ENCODE results near the gene OR2A25.

The OR2A25 gene

DNA sequence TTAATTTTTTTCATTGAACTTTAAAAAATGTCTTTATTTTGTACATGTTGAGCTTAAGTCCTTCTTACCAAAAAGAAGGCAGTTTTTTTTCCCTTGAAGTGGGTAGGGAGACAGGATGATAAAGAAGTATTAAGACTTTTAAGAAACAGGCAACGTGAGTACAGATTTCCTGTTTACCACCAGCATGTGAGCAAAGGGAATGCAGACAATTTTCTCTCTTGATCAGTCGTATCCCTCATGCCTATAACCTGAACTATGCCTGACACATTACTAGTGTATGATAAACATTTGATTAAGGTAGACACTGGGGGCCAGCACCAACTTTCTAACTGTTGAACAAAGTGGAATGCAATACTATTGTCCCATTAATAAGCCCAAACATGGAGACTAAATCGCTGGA lies 31.0 kb downstream of the OR2A25 start:
- Histone ChIP-seq H3K9me3 (ENCODE audit: insufficient read depth, low read depth, low read length) (no peaks in the 10 kb centered on the region), H3K27me3 (ENCODE audit: insufficient read depth, low read length, poor library complexity, severe bottlenecking) (no peaks in the 10 kb centered on the region), H3K9ac (ENCODE audit: low read depth, low read length, poor library complexity, severe bottlenecking) (no peak overlapping the region), H2AFZ (ENCODE audit: low read length) (no peak overlapping the region), H3F3A (ENCODE audit: low read depth) (no peaks in the 10 kb centered on the region), H4K20me1 (ENCODE audit: insufficient read depth, low read length, poor library complexity, severe bottlenecking) (no peaks in the 10 kb centered on the region), H3K4me3 (ENCODE audit: low read length, poor library complexity, severe bottlenecking) (no peak overlapping the region), H3K36me3 (ENCODE audit: insufficient read depth, low read length) (no peaks in the 10 kb centered on the region), H3K4me2 (ENCODE audit: low read depth, low read length, poor library complexity, severe bottlenecking) (no peak overlapping the region), H3K4me1 (ENCODE audit: insufficient read depth, low read length, poor library complexity, severe bottlenecking) (no peaks in the 10 kb centered on the region), H3K79me2 (ENCODE audit: insufficient read depth, low read length) (no peaks in the 10 kb centered on the region), H3K9me2 (replicated peaks; ENCODE audit: low read depth, low read length) (no peaks in the 10 kb centered on the region)
- no peak for TF ChIP-seq EZH2phosphoT487 (IDR thresholded peaks at IDR 0.05; ENCODE audit: borderline replicate concordance)
- TF ChIP-seq, protein P1, sequence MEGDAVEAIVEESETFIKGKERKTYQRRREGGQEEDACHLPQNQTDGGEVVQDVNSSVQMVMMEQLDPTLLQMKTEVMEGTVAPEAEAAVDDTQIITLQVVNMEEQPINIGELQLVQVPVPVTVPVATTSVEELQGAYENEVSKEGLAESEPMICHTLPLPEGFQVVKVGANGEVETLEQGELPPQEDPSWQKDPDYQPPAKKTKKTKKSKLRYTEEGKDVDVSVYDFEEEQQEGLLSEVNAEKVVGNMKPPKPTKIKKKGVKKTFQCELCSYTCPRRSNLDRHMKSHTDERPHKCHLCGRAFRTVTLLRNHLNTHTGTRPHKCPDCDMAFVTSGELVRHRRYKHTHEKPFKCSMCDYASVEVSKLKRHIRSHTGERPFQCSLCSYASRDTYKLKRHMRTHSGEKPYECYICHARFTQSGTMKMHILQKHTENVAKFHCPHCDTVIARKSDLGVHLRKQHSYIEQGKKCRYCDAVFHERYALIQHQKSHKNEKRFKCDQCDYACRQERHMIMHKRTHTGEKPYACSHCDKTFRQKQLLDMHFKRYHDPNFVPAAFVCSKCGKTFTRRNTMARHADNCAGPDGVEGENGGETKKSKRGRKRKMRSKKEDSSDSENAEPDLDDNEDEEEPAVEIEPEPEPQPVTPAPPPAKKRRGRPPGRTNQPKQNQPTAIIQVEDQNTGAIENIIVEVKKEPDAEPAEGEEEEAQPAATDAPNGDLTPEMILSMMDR (conservative IDR thresholded peaks at IDR 0.05; ENCODE audit: low read length), result no peak

DNA sequence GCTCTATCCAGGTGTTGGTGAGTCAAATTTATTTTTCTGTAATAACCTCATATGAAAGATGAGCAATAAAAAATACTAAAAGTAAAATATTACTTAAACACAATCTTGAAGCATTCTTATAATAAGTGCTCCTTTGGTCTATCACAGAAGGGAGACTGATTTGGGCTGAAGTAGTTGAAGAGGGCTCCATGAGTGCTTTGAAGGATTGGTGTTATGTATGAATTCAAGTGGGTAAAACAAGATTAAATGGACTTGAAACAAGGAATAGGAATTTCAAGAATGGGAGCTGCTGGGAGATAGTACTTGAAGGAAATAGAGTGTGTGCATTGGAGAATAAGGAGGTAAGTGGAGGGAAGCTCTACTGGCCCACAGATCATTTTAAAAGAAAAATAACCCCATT lies 32.4 kb downstream of the OR2A25 start:
- TF ChIP-seq, protein P1 (conservative IDR thresholded peaks at IDR 0.05; ENCODE audit: low read length), result no peak
- no peak for TF ChIP-seq EZH2phosphoT487 (IDR thresholded peaks at IDR 0.05; ENCODE audit: borderline replicate concordance)
- Histone ChIP-seq H3K4me3 (ENCODE audit: low read length, poor library complexity, severe bottlenecking) (no peak overlapping the region), H3K36me3 (ENCODE audit: insufficient read depth, low read length) (no peaks in the 10 kb centered on the region)

DNA sequence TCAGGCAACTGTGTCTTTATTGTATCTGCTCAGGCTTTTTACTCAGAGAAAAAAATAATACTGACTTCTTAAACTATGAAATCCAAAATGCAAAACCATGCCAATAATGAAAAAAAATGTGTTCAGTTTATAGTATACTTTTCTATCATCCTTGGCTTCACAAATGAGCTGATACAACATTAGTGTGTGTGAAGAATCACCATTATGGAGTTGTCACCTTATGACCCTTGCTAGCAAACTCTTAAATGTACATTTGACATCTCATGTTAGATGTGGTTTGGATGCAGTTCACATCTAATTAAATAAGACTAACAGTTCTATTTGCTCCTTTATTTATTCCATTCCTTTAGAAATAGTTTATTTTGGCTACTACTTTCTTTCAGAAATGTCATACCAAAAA lies 35.6 kb downstream of the OR2A25 start:
- no peaks in the 10 kb centered on the region for H3K4me1 ChIP-seq (ENCODE audit: insufficient read depth, low read length, poor library complexity, severe bottlenecking)
- H3K4me3 ChIP-seq (ENCODE audit: low read length, poor library complexity, severe bottlenecking), result no peak overlapping the region
- no peak overlapping the region for H3K9ac ChIP-seq (ENCODE audit: low read depth, low read length, poor library complexity, severe bottlenecking)
- H3K36me3 ChIP-seq (ENCODE audit: insufficient read depth, low read length), result no peaks in the 10 kb centered on the region
- H4K20me1 ChIP-seq (ENCODE audit: insufficient read depth, low read length, poor library complexity, severe bottlenecking), result no peaks in the 10 kb centered on the region
- no peaks in the 10 kb centered on the region for H3F3A ChIP-seq (ENCODE audit: low read depth)
- H2AFZ ChIP-seq (ENCODE audit: low read length), result no peak overlapping the region
- no peaks in the 10 kb centered on the region for H3K27me3 ChIP-seq (ENCODE audit: insufficient read depth, low read length, poor library complexity, severe bottlenecking)
- no peaks in the 10 kb centered on the region for H3K9me2 ChIP-seq (replicated peaks; ENCODE audit: low read depth, low read length)
- H3K9me3 ChIP-seq (ENCODE audit: insufficient read depth, low read depth, low read length), result no peaks in the 10 kb centered on the region
- no peak for TF ChIP-seq EZH2phosphoT487 (IDR thresholded peaks at IDR 0.05; ENCODE audit: borderline replicate concordance)
- TF ChIP-seq, protein P1 (conservative IDR thresholded peaks at IDR 0.05; ENCODE audit: low read length), result no peak
- no peak overlapping the region for H3K4me2 ChIP-seq (ENCODE audit: low read depth, low read length, poor library complexity, severe bottlenecking)
- H3K79me2 ChIP-seq (ENCODE audit: insufficient read depth, low read length), result no peaks in the 10 kb centered on the region

More for the DNA sequence above, 32.4 kb downstream of the OR2A25 start:
- H3K9me2 ChIP-seq (replicated peaks; ENCODE audit: low read depth, low read length), result no peaks in the 10 kb centered on the region
- no peaks in the 10 kb centered on the region for H4K20me1 ChIP-seq (ENCODE audit: insufficient read depth, low read length, poor library complexity, severe bottlenecking)
- no peaks in the 10 kb centered on the region for H3K4me1 ChIP-seq (ENCODE audit: insufficient read depth, low read length, poor library complexity, severe bottlenecking)
- H3K9me3 ChIP-seq (ENCODE audit: insufficient read depth, low read depth, low read length), result no peaks in the 10 kb centered on the region
- no peaks in the 10 kb centered on the region for H3F3A ChIP-seq (ENCODE audit: low read depth)
- no peak overlapping the region for H3K9ac ChIP-seq (ENCODE audit: low read depth, low read length, poor library complexity, severe bottlenecking)
- H2AFZ ChIP-seq (ENCODE audit: low read length), result no peak overlapping the region
- H3K79me2 ChIP-seq (ENCODE audit: insufficient read depth, low read length), result no peaks in the 10 kb centered on the region
- H3K4me2 ChIP-seq (ENCODE audit: low read depth, low read length, poor library complexity, severe bottlenecking), result no peak overlapping the region
- no peaks in the 10 kb centered on the region for H3K27me3 ChIP-seq (ENCODE audit: insufficient read depth, low read length, poor library complexity, severe bottlenecking)
